GM21619 (cell line): ENCODE measurements around the gene HSPA1A.
A peak's percentile ranks its signal among the peaks of the same experiment; 100 is the strongest.

ENCODE experiments used
- ATAC-seq: cut with Tn5 transposase; IDR thresholded peaks from one replicate; pipeline ENCODE4 v1.9.1; 2021; ENCODE audit not compliant: unreplicated experiment

HSPA1A gene

DNA sequence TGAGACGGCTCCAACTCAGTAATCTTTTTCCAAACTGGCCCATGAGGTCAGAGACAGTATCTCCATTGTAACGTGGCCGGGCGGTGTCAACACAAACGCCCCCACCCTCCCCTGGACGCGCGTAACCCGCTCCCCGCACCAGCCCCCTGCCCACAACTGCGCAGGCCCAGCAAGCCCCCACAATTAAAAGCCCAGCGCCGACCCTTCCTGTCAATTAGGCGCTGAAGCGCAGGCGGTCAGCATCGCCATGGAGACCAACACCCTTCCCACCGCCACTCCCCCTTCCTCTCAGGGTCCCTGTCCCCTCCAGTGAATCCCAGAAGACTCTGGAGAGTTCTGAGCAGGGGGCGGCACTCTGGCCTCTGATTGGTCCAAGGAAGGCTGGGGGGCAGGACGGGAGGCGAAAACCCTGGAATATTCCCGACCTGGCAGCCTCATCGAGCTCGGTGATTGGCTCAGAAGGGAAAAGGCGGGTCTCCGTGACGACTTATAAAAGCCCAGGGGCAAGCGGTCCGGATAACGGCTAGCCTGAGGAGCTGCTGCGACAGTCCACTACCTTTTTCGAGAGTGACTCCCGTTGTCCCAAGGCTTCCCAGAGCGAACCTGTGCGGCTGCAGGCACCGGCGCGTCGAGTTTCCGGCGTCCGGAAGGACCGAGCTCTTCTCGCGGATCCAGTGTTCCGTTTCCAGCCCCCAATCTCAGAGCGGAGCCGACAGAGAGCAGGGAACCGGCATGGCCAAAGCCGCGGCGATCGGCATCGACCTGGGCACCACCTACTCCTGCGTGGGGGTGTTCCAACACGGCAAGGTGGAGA is at the start of gene HSPA1A, which contains the start of gene HSPA1L:
TSS of gene HSPA1A (plus strand) at position 519 of the 814 bp plus-strand sequence. CDS start at position 733, 214 bp downstream.
TSS of gene HSPA1L (minus strand) at position 259 of the 814 bp plus-strand sequence. CDS start 3,311 bp downstream, outside the sequence.
- ATAC-seq, result peak; percentile 29

DNA sequence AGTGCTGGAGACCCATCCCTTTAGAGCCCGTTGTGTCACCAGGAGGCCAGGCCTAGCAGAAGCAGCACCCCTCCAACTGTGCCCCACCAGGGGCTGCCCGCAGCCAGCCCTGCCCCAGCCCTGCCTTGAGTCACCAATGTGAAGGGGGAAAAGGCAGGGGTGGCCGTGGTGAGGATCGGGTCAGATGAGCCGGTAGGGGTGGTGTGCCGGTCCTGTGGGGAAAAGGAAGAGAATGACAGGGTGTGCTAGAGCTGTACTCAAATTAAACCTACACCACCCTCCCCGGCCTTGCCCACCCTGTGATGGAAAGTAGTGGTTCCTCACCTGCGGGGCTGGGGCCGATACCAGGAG is 49.8 kb upstream of the HSPA1A start:
- no peak for ATAC-seq

DNA sequence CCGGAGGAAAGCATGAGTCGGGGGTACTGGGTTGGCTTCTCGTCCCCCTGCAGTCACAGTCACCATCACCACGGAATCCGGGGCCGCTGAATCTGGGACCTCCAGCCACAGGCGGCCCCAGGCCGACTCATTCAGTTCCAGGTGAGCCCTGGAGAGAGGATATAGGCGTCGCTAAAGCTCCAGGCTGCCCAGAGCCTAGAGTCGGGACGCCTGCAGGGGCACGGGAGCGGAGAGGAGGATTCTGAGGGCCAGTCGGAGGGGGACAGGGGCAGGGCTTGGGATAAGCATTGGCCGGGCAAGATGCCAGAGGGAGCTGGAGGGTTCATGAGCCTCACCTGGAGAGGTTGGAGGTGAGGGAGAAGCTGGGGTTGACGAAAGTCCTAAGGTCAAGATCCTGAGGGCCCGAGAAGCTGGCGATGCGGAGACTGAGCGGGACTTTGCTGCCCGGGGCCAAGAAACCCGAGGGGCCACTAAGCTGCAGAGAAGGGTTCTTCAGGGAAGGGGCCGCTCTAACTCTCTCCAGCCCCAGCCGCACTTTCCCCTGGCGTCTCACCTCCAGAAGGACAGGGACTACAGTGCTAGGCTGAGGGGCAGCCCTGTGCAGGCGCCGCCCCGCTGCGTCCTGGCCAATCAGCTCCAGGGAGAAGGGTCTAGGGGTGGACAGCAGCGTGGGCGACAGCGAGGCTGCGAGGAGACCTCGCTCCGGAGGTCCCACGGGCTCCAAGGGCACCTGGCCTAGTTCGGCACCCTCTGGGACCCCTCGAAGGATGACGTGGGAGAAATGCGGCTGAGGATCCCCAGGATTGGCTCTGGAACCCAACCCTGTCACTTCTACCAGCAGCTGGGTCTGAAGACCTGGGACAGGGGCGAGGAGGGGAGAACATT is 49.2 kb upstream of the HSPA1A start:
- no peak for ATAC-seq

GRCh38 chr6:31767096-31767645 is 48.2 kb upstream of the HSPA1A start:
- no peak for ATAC-seq

DNA sequence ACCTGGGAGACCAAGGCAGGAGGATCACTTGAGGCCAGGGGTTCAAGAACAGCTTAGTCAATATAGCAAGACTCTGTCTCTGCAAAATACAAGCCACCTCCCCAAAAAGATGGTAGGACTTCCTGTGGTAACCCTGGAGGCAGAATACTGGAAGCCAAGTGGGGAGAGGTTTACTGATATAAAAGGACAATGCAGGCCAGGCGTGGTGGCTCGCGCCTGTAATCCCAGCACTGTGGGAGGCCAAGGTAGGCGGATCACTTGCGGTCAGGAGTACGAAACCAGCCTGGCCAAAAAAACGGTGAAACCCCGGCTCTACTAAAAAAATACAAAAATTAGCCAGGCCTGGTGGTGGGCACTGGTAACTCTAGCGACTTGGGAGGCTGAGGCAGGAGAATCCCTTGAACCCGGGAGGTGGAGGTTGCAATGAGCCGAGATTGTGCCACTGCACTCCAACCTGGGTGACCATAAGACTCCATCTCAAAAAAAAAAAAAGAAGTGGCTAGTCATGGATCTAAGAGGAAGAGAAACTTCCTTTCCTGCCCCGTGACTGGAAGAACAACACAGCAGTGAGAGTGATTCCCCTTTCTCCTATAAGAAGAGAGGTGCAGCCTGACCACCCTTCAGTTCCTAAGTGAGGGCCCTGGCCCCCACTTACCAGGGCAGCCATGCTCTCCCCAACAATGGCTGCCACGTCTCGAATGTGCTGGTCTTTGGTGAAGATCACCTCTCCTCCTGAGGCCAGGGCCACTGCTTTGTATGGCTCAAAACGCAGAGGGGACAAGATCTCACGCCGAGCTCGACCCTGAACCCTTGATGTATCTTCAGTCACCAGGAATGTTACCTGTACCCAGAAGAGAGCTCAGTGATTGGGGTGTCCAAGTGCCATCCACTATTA is 46.7 kb upstream of the HSPA1A start:
- no peak for ATAC-seq

- ATAC-seq, result no peak
These were observed 45.5 kb upstream of the HSPA1A start for GRCh38 chr6:31769684-31770371.

DNA sequence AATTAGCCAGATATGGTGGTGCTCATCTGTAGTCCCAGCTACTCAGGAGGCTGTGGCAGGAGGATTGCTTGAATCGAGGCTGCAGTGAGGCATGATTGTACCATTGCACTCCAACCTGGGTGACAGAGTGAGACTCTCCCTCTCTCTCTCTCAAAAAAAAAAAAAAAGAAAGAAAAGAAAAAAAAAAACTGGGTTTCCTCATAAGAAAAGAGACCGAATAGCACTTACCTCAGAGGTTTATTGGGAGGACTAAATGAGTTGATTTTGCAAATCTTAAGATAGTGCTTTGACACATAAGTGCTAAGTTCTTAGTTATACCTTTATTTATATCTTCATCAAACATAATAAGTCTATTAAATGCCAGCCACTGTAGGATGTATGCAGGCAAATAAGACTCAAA is 44.5 kb upstream of the HSPA1A start:
- no peak for ATAC-seq

DNA sequence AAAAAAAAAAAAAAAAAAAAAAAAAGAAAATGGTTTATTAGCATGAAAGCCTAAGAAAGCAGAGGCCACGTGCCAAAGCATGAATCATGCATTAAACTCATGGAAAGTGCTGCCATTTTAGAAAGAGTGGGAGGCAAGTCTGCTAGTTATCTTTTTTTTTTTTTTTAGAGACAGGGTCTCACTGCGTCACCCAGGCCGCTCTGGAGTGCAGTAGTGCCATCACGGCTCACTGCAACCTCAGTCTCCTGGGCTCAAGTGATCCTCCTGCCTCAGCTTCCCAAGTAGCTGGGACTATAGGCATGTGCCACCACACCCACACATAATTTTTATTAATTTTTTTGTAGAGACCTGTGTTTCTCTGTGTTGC is 43.4 kb upstream of the HSPA1A start:
- ATAC-seq, result no peak

- no peak for ATAC-seq
These were observed 40.2 kb upstream of the HSPA1A start for GRCh38 chr6:31775184-31775583.

- no peak for ATAC-seq
These were observed 39.5 kb upstream of the HSPA1A start for GRCh38 chr6:31775633-31776484.

GRCh38 chr6:31776485-31776988 is 38.8 kb upstream of the HSPA1A start:
- ATAC-seq, result peak; percentile 10

GRCh38 chr6:31776989-31777666 is 38.2 kb upstream of the HSPA1A start, which contains the start of gene VWA7:
Gene VWA7 (minus strand): TSS chr6:31777328. CDS start chr6:31776779, 549 bp downstream.
- ATAC-seq, result peak; percentile 74

DNA sequence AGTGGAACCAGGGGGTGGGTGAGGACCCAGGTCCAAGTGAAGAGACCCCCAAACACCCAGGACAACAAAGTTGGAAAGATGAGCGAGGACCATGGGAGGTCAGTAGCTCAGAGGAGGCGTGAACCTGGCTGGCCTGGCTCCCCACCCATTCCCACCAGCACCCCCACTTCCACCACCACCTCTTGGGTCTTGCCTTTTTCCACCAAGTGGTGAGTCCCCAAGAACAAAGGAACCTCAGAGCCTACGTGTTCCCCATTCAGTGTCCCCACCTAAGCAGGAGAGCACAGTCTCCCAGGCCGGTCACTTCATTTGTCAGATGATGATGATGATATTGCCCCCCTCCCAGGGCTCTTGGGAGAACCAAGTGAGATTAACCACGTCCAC is 37.7 kb upstream of the HSPA1A start:
- ATAC-seq, result no peak

DNA sequence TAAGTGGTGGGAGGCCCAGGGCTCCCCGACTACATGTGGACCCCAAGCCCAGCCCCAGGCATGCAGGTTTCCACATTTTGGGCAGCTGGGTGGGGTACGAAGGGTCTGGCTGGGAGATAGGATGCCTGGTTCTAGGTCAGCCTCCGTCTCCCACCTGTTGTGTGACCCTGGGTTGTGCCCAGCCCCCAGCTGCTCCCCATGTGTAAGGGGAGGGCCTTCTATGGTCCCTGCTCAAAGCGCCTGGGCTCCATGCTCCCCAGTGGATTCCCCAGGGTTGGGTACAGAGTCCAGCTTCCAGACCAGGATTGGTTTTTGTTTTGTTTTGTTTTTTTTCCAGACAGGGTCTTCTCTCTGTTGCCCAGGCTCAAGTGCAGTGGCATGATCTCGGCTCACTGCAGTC is 37.1 kb upstream of the HSPA1A start:
- no peak for ATAC-seq

GRCh38 chr6:31778999-31779885 is 36.1 kb upstream of the HSPA1A start:
- ATAC-seq, result no peak

DNA sequence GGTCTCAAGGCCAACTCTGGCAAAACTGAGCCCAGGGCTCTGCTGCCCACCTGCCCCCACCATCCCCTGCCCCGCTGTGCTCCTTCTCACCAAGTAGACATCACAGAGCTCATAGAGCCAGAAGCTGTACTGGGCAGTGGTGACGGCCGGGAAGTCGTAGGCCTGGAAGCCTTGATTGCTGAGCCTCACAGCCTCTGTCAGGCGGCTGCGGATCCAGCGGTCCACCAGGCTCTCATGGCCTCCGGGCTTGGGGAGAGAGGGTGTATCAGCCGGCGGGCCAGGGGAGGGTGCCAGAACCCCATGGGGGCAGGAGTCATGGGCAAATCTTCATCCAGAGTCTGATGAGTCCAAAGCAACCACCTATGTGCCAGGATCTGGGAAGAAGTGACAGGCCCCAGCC is 35.4 kb upstream of the HSPA1A start:
- no peak for ATAC-seq

DNA sequence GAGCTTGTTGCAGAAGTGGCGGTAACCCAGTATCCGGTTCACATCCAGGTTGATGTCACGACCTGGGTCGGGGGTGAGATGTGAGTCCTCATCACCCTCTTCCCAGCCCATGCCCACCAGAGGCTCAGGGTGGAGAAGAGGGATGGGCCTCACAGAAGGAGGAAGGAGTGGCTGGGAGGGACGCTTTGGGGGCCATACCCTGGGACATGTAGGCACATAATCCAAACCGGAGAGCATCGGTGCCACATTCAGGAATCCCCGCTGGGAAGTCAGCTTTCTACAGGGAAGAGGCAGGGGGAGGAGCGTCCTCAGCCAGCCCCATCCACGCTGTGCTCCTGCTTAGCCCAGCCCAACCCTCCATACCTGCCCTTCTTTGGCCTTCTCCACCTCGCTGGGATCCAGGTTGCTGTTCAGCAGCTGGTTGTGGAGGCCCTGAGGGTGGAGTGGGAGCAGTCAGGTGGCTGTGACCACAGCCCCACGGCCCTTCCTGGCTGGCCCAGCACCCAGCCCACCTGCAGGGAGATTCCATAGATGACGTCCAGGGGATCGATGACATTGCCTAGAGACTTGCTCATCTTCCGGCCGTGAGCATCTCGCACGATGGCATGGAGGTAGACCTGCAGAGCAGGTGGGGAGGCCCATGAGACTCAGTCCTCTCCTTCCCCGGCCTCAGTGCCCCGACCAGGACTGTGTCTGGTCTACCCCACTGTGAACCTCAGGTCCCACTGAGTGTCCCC is 34.7 kb upstream of the HSPA1A start:
- no peak for ATAC-seq
